AG04449 (cell line): Measurements from ENCODE around the gene DPF3.

Source experiments
- CTCF ChIA-PET: fragments of 350-600 bp; formaldehyde crosslinking; extraction: SDS; loops from one replicate; lab custom pipeline; 2021; ENCODE audit warnings: antibody characterized with exemption; lab: Yijun Ruan, JAX
- POLR2A ChIA-PET: fragments of 400-600, 350-600 bp; formaldehyde crosslinking; extraction: SDS; loops from one replicate; lab custom pipeline; 2020; ENCODE audit warnings: antibody characterized with exemption, inconsistent platforms; lab: Yijun Ruan, JAX
- DNase-seq: peaks from one replicate; pipeline ENCODE4 v3.0.0-alpha.2; 2010; ENCODE audit warnings: low read depth, low spot score
- H3K4me3 ChIP-seq: 2 replicates; pipeline ENCODE4 v1.5.1; 2011; ENCODE audit warnings: low read depth, mild to moderate bottlenecking, control low read depth, low read length
- CTCF ChIP-seq: IDR thresholded peaks from one replicate; pipeline ENCODE4 v1.5.1; 2011; ENCODE audit warnings: mild to moderate bottlenecking, moderate library complexity, low read length, control low read depth, inconsistent platforms; ENCODE audit not compliant: insufficient read depth; ENCODE audit errors: missing control alignments

DPF3 gene

DNA sequence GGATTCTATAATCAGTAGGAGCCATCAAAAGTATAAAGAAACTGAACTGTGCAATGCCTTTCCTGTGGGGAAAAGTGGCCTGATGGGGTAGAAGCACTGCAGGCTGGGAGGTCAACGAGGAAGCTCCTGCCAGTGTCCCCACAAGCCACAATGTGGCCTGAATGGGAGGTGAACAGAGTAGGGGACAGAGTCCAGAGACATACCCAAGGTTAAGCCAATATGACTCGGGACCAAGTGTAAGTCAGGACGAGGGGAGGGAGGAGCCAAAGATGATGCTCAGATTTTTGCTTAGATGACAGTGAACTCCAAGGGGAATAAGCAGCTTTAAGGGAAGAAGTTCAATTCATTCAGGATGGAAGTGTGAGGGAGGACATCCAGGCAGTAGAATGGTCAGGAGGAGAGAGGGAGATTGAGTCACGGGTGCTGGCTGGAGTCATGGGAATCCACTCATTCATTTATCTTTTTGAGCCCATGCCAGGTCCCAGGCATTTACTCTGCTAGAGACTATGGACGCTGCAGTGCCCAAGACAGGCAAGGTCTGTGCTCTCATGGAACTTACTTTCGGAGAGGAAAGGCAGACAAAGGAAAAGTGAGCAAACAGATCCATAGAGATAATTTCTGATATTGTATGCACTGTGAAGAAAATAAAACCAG lies 29.1 kb downstream of the DPF3 start:
- ChIA-PET CTCF (interaction anchor here (1.3 to 2.2 kb wide), 4 partner anchors 17 to 349 kb away, joined by 3 to 6 read pairs (median 6); no protein-coding TSS in a partner anchor), POLR2A (no interaction called here)
- H3K4me3 ChIP-seq: no peak overlapping the region
- DNase-seq: no peak
- no peak for TF ChIP-seq CTCF

DNA sequence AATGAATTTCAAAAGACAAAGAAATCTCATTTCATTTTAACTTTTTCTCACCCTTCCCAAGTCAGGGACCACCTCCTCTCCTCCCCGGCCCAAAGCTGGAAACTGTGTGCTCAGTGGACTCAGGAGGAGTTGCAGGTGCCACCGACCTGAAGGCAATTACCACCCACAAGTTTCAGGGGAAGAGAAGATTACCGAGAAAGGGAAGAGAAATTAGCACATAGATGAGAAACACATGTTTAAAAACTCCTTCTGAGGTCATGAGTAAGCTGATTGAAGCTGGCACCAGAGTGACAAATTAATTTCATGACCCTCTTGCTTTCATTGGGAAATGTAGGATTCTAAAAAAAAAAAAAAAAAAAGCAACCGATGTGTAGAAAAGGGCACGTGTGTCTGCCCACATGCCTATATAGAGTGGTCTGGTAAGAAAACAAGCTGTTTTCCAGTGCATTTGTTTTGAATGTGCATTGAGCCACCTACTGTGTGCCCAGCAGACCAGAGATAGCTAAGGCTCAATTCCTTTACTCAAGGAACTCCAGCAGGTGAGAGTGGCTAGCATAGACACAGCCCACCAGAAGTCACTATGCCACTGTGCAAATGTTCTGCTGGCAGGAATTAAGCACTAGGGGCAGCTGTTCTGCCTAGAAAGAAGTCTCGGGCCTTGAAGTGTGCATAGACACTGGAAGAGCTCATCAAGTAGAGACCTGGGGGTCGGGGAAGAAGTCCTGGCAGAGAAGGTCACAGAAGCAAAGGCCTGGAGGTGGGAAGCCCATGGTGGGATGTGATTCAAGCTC lies 30.5 kb downstream of the DPF3 start:
- no peak overlapping the region for H3K4me3 ChIP-seq
- ChIA-PET CTCF (interaction anchor here (1.3 to 2.2 kb wide), 4 partner anchors 16 to 350 kb away, joined by 3 to 9 read pairs (median 6); no protein-coding TSS in a partner anchor), POLR2A (no interaction called here)
- no peak for DNase-seq
- TF ChIP-seq CTCF: no peak

- ChIA-PET CTCF (interaction anchor here (0.8 to 1.4 kb wide), 3 partner anchors 10 to 341 kb away, joined by 3 to 6 read pairs (median 3); no protein-coding TSS in a partner anchor), POLR2A (interaction anchor here (0.7 kb wide), 1 partner anchor 75 kb away, joined by 3 read pairs; no protein-coding TSS in a partner anchor)
- no peak overlapping the region for H3K4me3 ChIP-seq
- no peak for DNase-seq
- no peak for TF ChIP-seq CTCF
These were observed 37.2 kb downstream of the DPF3 start for GRCh38 chr14:72856530-72857266.

DNA sequence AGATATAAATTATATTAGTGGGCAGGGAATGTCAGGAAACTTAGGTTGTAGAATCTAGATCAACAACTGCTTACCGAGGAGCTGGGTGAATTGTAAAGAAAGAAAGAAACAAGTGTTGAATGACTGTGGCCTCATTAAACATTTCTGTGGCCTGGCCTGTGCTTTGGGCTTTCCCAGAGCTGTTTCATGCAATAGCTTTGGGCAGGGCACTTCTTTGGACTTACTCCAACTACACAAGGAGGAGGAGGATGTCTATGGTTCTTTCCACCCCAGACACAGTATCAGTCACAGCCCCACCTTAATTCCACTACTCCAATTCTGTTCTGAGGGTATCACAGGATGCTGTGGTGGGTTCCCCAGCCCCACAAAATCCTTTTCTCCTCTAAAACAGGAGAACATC lies 38.0 kb downstream of the DPF3 start:
- POLR2A ChIA-PET: no interaction called here
- DNase-seq: peak; percentile 45
- CTCF ChIA-PET: interaction anchor here (0.9 to 1.4 kb wide), 2 partner anchors 10 to 340 kb away, joined by 3 read pairs; no protein-coding TSS in a partner anchor
- H3K4me3 ChIP-seq: no peak overlapping the region
- TF ChIP-seq CTCF: no peak

DNA sequence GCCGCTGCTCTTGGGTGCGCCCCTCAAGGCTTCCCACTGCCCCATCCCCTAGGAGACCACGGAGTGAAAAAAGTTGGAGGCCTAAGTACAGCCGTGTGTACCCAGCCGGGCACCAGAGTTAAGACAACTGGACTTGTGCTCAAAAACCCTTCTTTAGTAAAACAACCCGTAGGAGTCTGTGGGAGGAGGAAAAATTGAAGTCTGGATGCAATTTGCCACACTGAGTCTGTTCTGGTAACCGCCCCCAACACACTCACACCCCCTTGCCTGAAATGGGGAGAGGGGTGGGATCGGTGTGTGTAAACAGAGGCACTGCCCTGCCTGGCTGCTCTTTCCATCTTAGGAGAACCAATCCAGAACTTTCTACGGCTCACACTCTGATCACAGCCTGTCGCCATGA lies 41.7 kb downstream of the DPF3 start:
- DNase-seq: no peak
- H3K4me3 ChIP-seq: no peak overlapping the region
- CTCF ChIA-PET: no interaction called here
- no peak for TF ChIP-seq CTCF
- POLR2A ChIA-PET: no interaction called here

- DNase-seq: no peak
- H3K4me3 ChIP-seq: no peak overlapping the region
- no peak for TF ChIP-seq CTCF
- CTCF ChIA-PET: no interaction called here
- POLR2A ChIA-PET: no interaction called here
These were observed 42.3 kb downstream of the DPF3 start for GRCh38 chr14:72851635-72852034.
